ENCODE results near the gene METTL25.
"Not testable (repeated sequence)": the region's sequence is repeated elsewhere in the genome, so short reads cannot be mapped to it uniquely, and the experiment has no call there.

Gene METTL25

GRCh38 chr12:82358200-82359114 is at the start of gene METTL25, which contains the start of gene CCDC59:
METTL25 (plus strand) TSS chr12:82358529; CDS start chr12:82358566, 37 bp downstream.
CCDC59 (minus strand) TSS chr12:82358387; CDS start chr12:82358376, 11 bp downstream.
- DNase-seq = peak; percentile 98

- DNase-seq = no peak
Measured at GRCh38 chr12:82314406-82314892, 43.9 kb upstream of the METTL25 start.

- no peak for DNase-seq
Measured at GRCh38 chr12:82319276-82319675, 39.1 kb upstream of the METTL25 start.

- DNase-seq = no peak
Measured at GRCh38 chr12:82325540-82326336, 32.6 kb upstream of the METTL25 start.

GRCh38 chr12:82326905-82327503 is 31.3 kb upstream of the METTL25 start:
- no peak for DNase-seq

GRCh38 chr12:82327861-82328260 is 30.5 kb upstream of the METTL25 start:
- no peak for DNase-seq

- no peak for DNase-seq
Measured at GRCh38 chr12:82329508-82329907, 28.8 kb upstream of the METTL25 start.

- DNase-seq = no peak
Measured at GRCh38 chr12:82350161-82350560, 8.2 kb upstream of the METTL25 start.

- DNase-seq = no peak
Measured at GRCh38 chr12:82351390-82351789, 6.9 kb upstream of the METTL25 start.

- DNase-seq = no peak
Measured at GRCh38 chr12:82357340-82357739, 989 bp upstream of the METTL25 start.

- DNase-seq = no peak
Measured at GRCh38 chr12:82357845-82358199, 507 bp upstream of the METTL25 start.

GRCh38 chr12:82359115-82359478 is 768 bp downstream of the METTL25 start:
- peak; percentile 11 for DNase-seq

GRCh38 chr12:82360834-82361233 is 2.5 kb downstream of the METTL25 start:
- not testable (repeated sequence) for DNase-seq

- DNase-seq = no peak
Measured at GRCh38 chr12:82361461-82361915, 3.2 kb downstream of the METTL25 start.

GRCh38 chr12:82363990-82364389 is 5.7 kb downstream of the METTL25 start:
- no peak for DNase-seq

- no peak for DNase-seq
Measured at GRCh38 chr12:82366197-82366596, 7.9 kb downstream of the METTL25 start.

- no peak for DNase-seq
Measured at GRCh38 chr12:82375201-82375600, 16.9 kb downstream of the METTL25 start.

- no peak for DNase-seq
Measured at GRCh38 chr12:82378997-82379396, 20.7 kb downstream of the METTL25 start.

GRCh38 chr12:82383930-82384552 is 25.7 kb downstream of the METTL25 start:
- DNase-seq = no peak

- no peak for DNase-seq
Measured at GRCh38 chr12:82398879-82399278, 40.5 kb downstream of the METTL25 start.

- DNase-seq = no peak
Measured at GRCh38 chr12:82400819-82401218, 42.5 kb downstream of the METTL25 start.

GRCh38 chr12:82406651-82407050 is 48.3 kb downstream of the METTL25 start:
- DNase-seq = no peak

- no peak for DNase-seq
Measured at GRCh38 chr12:82407481-82407880, 49.2 kb downstream of the METTL25 start.
